H1 (cell line): ENCODE data around the gene EYA2. TPM values are rescaled to one million over a fixed set of nuclear protein-coding genes. Genes with fewer than 3 reads are reported as not detected.

Source experiments
- EGR1 ChIP-seq: IDR thresholded peaks from 2 replicates; pipeline ENCODE4 v1.6.1; 2011; ENCODE audit warnings: low read depth, low read length, borderline replicate concordance
- KDM5A ChIP-seq: fragments of 200-600 bp; IDR thresholded peaks from 2 replicates; pipeline ENCODE4 v1.7.1; 2012; ENCODE audit warnings: mild to moderate bottlenecking, low read length, inconsistent platforms, mixed read lengths
- RAD21 ChIP-seq, 2 experiments: IDR thresholded peaks in 1 of 2; conservative IDR thresholded peaks in 1 of 2; 2 replicates each; pipeline ENCODE4 v1.6.1; 2011; ENCODE audit warnings: low read depth in 2 of 2, low read length in 2 of 2, improper control_type of control experiment in 1 of 2, inconsistent platforms in 1 of 2, mild to moderate bottlenecking in 1 of 2, moderate library complexity in 1 of 2
- RXRA ChIP-seq: IDR thresholded peaks from 2 replicates; pipeline ENCODE4 v1.6.1; 2011; ENCODE audit warnings: low read depth, mild to moderate bottlenecking, low read length, moderate library complexity; ENCODE audit not compliant: insufficient read depth
- SP1 ChIP-seq: IDR thresholded peaks from 2 replicates; pipeline ENCODE4 v1.6.1; 2011; ENCODE audit warnings: low read depth, low read length
- polyA plus RNA-seq, 7 experiments: library from polyadenylated mRNA; depleted of rRNA in 3 of 7; stranded (reverse) in 5 of 7; unstranded in 2 of 7; fragments of >200 nt in 5 of 7; fragments of 200-250 nt in 2 of 7; gene quantifications; 1 replicate in 5 of 7; 2 replicates in 1 of 7; 4 replicates in 1 of 7; pipeline versions ENCODE4 v1.2.1 to v1.2.3, GENCODE V29; 2011 to 2013; ENCODE audit warnings: missing spikeins in 2 of 7, mixed read lengths in 2 of 7
- total RNA-seq: library from RNA; stranded (reverse); fragmentation: NEBNext Ultra II Directional; extraction: Animal tissue kit (Norgen Biotek cat#: 25700); gene quantifications from 2 replicates; pipeline ENCODE4 v1.2.1, GENCODE V29; 2021
- TF ChIP-seq, protein P1 (sequence below): IDR thresholded peaks from 2 replicates; pipeline ENCODE4 v1.6.1; 2012; ENCODE audit warnings: inconsistent platforms

EYA2 gene
- total and polyA plus RNA-seq, 2 of the 8 experiments (the other 6 are each of a cell fraction or from before 2014, with no cell fraction given) = 1.6 to 1.7 TPM

DNA sequence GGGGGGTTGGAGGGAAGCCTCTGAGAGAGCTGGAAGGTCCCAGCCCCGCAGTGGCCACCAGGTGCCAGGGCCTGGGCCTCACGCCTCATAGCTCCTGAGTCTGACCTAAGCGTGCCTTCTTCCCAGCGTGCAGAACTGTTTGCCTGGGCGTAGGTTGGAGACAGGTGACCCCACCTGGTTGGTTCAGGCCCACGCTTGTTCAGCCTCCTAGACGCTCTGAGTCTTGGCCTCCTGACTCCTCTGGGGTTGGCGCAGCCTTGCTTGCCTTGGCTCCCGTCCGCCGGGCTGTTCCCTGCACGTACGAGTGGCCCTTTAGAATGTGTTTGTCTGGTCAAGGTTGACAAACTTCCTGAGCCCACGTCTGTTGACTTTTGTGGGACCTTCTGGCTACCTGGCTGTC lies 70.8 kb downstream of the EYA2 start (continued):
- TF ChIP-seq EGR1 (no peak), SP1 (no peak), KDM5A (no peak), RAD21 (IDR thresholded peaks at IDR 0.05 in 1 of 2, conservative IDR thresholded peaks at IDR 0.05 in 1 of 2; ENCODE audit: low read depth in 2 of 2, low read length in 2 of 2) (no peak), RXRA (no peak)
- TF ChIP-seq, protein P1, sequence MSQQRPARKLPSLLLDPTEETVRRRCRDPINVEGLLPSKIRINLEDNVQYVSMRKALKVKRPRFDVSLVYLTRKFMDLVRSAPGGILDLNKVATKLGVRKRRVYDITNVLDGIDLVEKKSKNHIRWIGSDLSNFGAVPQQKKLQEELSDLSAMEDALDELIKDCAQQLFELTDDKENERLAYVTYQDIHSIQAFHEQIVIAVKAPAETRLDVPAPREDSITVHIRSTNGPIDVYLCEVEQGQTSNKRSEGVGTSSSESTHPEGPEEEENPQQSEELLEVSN = no peak
